Endothelial cell of umbilical vein (primary cell): ENCODE measurements around the gene CADPS. TPM values are rescaled to one million over a fixed set of nuclear protein-coding genes. Genes with fewer than 3 reads are reported as not detected.

Source experiments
- BruUV-seq: library from RNA; stranded (reverse); fragments of 400-500 nt; replicated peaks from 2 replicates; lab custom pipeline; 2021; lab: Mats Ljungman, UMichigan
- CTCF ChIA-PET: fragments of 300-600, 350-600 bp; sonication (Branson Sonifier 250); formaldehyde crosslinking; loops from one replicate; lab custom pipeline; 2021; ENCODE audit warnings: antibody characterized with exemption, inconsistent platforms; lab: Charles Lee
- POLR2A ChIA-PET: fragments of 300-600, 350-600 bp; sonication (Branson Sonifier 250); formaldehyde crosslinking; loops from one replicate; lab custom pipeline; 2021; ENCODE audit warnings: antibody characterized with exemption, inconsistent platforms; lab: Charles Lee
- DNase-seq: peaks from one replicate; pipeline ENCODE4 v3.0.0-alpha.2; 2011; ENCODE audit warnings: low read depth, low spot score
- FAIRE-seq: peaks from 2 replicates; lab custom pipeline; 2011; peaks lifted over from hg19 to GRCh38; lab: Jason Lieb, UNC
- H2AFZ ChIP-seq: 2 replicates; pipeline ENCODE4 v1.6.0; 2012; ENCODE audit warnings: low read depth, low read length, control low read depth, inconsistent platforms
- H3K27ac ChIP-seq: 2 replicates; pipeline ENCODE4 v1.5.1; 2011; ENCODE audit warnings: low read depth, mild to moderate bottlenecking, control low read depth, low read length, moderate library complexity; ENCODE audit not compliant: insufficient read depth
- H3K27me3 ChIP-seq, 2 experiments: 2 replicates each; pipeline versions ENCODE4 v1.6.0 to v1.6.1; 2011; ENCODE audit warnings: low read length in 2 of 2, mixed read lengths in 1 of 2; ENCODE audit not compliant: control insufficient read depth in 2 of 2, insufficient read depth in 2 of 2
- H3K36me3 ChIP-seq, 2 experiments: 2 replicates in 1 of 2; 3 replicates in 1 of 2; pipeline ENCODE4 v1.5.1; 2011; ENCODE audit warnings: low read length in 2 of 2, mild to moderate bottlenecking in 1 of 2, moderate library complexity in 1 of 2; ENCODE audit not compliant: control insufficient read depth in 2 of 2, insufficient read depth in 2 of 2; ENCODE audit errors: extremely low read depth in 1 of 2
- H3K4me1 ChIP-seq: 3 replicates; pipeline ENCODE4 v1.5.1; 2011; ENCODE audit warnings: mild to moderate bottlenecking, low read length; ENCODE audit not compliant: control insufficient read depth, insufficient read depth; ENCODE audit errors: extremely low read depth
- H3K4me2 ChIP-seq: 2 replicates; pipeline ENCODE4 v1.6.1; 2011; ENCODE audit warnings: low read length, control low read depth, mixed read lengths; ENCODE audit not compliant: insufficient read depth
- H3K4me3 ChIP-seq, 3 experiments: fragments of 200-600 bp in 1 of 3; sonication (generic), shearing (Covaris generic) in 1 of 3; replicated peaks in 1 of 3; 2 replicates each; pipeline ENCODE4 v1.5.1; 2011 to 2016; ENCODE audit warnings: control low read depth in 3 of 3, low read length in 3 of 3, mild to moderate bottlenecking in 2 of 3, inconsistent platforms in 1 of 3, low read depth in 1 of 3, moderate library complexity in 1 of 3; ENCODE audit not compliant: insufficient read depth in 1 of 3
- H3K79me2 ChIP-seq: 2 replicates; pipeline ENCODE4 v1.6.0; 2012; ENCODE audit warnings: low read length, inconsistent platforms; ENCODE audit not compliant: control insufficient read depth, insufficient read depth
- H3K9ac ChIP-seq: replicated peaks from 2 replicates; pipeline ENCODE3; 2011; ENCODE audit warnings: low read length, control low read depth; ENCODE audit not compliant: insufficient read depth; ENCODE audit errors: extremely low read depth
- H3K9me1 ChIP-seq: replicated peaks from 3 replicates; pipeline ENCODE4 v1.6.0; 2011; ENCODE audit warnings: mild to moderate bottlenecking, low read length; ENCODE audit not compliant: control insufficient read depth, insufficient read depth; ENCODE audit errors: extremely low read depth
- H3K9me3 ChIP-seq: replicated peaks from 2 replicates; pipeline ENCODE4 v1.5.1; 2012; ENCODE audit warnings: low read length, inconsistent platforms; ENCODE audit not compliant: control insufficient read depth, insufficient read depth
- H4K20me1 ChIP-seq: replicated peaks from 2 replicates; pipeline ENCODE3; 2011; ENCODE audit warnings: mild to moderate bottlenecking, low read length; ENCODE audit not compliant: control insufficient read depth, insufficient read depth; ENCODE audit errors: extremely low read depth
- CTCF ChIP-seq, 2 donors: IDR thresholded peaks; 1 replicate in 1 of 2; 2 replicates in 1 of 2; pipeline ENCODE4 v1.5.1; 2011; ENCODE audit warnings: low read length in 2 of 2, mild to moderate bottlenecking in 2 of 2, moderate library complexity in 2 of 2, control low read depth in 1 of 2, inconsistent platforms in 1 of 2, low read depth in 1 of 2; ENCODE audit not compliant: insufficient read depth in 1 of 2; ENCODE audit errors: extremely low read depth in 1 of 2
- EZH2 ChIP-seq: IDR thresholded peaks from 2 replicates; pipeline ENCODE4 v1.6.1; 2012; ENCODE audit warnings: borderline replicate concordance, low read depth, mild to moderate bottlenecking, moderate library complexity, low read length, inconsistent platforms; ENCODE audit not compliant: severe bottlenecking
- FOS ChIP-seq: IDR thresholded peaks from 2 replicates; pipeline ENCODE4 v1.6.1; 2011; ENCODE audit warnings: mild to moderate bottlenecking, low read length, moderate library complexity, borderline replicate concordance; ENCODE audit not compliant: insufficient read depth
- GATA2 ChIP-seq: IDR thresholded peaks from 2 replicates; pipeline ENCODE4 v1.7.0; 2011; ENCODE audit warnings: low read depth, mild to moderate bottlenecking, moderate library complexity, mixed read lengths, low read length; ENCODE audit not compliant: insufficient read length, insufficient read depth
- JUN ChIP-seq: IDR thresholded peaks from 2 replicates; pipeline ENCODE4 v1.6.1; 2011; ENCODE audit warnings: borderline replicate concordance, low read depth; ENCODE audit not compliant: insufficient read length, insufficient read depth
- MAX ChIP-seq: IDR thresholded peaks from 2 replicates; pipeline ENCODE4 v1.6.1; 2011; ENCODE audit not compliant: insufficient read depth, insufficient read length
- MYC ChIP-seq: IDR thresholded peaks from one replicate; pipeline ENCODE4 v1.6.1; 2011; ENCODE audit warnings: mild to moderate bottlenecking, low read depth, low read length
- POLR2A ChIP-seq: IDR thresholded peaks from 2 replicates; pipeline ENCODE4 v1.6.1; 2012; ENCODE audit warnings: low read depth, mild to moderate bottlenecking, control low read depth, low read length
- POLR2AphosphoS5 ChIP-seq: IDR thresholded peaks from 2 replicates; pipeline ENCODE4 v1.6.1; 2012; ENCODE audit warnings: low read depth, mild to moderate bottlenecking, control low read depth, low read length, moderate library complexity; ENCODE audit not compliant: insufficient read depth
- dilution Hi-C: fragments of 300-500 bp; cut with MboI; formaldehyde crosslinking; loops from one replicate; pipeline ENCODE4 v1.15.0; 2019; ENCODE audit warnings: low sequenced_read_pairs; ENCODE audit not compliant: extremely low pct_ligation_motif_present
- intact Hi-C: fragments of 100-400 bp; cut with micrococcal nuclease; formaldehyde crosslinking; loops from one replicate; pipeline ENCODE4 v1.10.0; 2022
- polyA plus RNA-seq, 4 experiments: library from polyadenylated mRNA; depleted of rRNA in 3 of 4; stranded (reverse) in 3 of 4; unstranded in 1 of 4; fragments of >200 nt; gene quantifications; 2 replicates each; pipeline versions ENCODE4 v1.2.1 to v1.2.3, GENCODE V29; 2011 to 2012; ENCODE audit warnings: missing spikeins in 1 of 4
- total RNA-seq: library from RNA; stranded (reverse); gene quantifications from 2 replicates; pipeline ENCODE4 v1.2.3, GENCODE V29; 2021

CADPS gene
- total and polyA plus RNA-seq, 2 donors (not counting 3 experiments of a cell fraction or from before 2014, with no cell fraction given), result not detected

- Histone ChIP-seq H3K27me3 (no peaks in the 10 kb centered on the region), H3K4me2 (no peak overlapping the region), H3K9me3 (no peaks in the 10 kb centered on the region), H3K27ac (no peak overlapping the region), H4K20me1 (no peaks in the 10 kb centered on the region), H3K4me1 (peaks cover 5% of the 10 kb centered on the region), H2AFZ (no peak overlapping the region), H3K4me3 (no peak overlapping the region), H3K79me2 (no peaks in the 10 kb centered on the region), H3K36me3 (no peaks in the 10 kb centered on the region), H3K9me1 (no peaks in the 10 kb centered on the region), H3K9ac (no peak overlapping the region)
- dilution Hi-C loops, result no loop called here
- TF ChIP-seq CTCF (IDR thresholded peaks at IDR 0.05; ENCODE audit: extremely low read depth in 1 of 2, insufficient read depth in 1 of 2, low read depth in 1 of 2, low read length in 2 of 2) (no peak), POLR2A (no peak), GATA2 (no peak), FOS (no peak), POLR2AphosphoS5 (no peak), MAX (no peak), JUN (no peak), EZH2 (no peak), MYC (no peak)
- ChIA-PET POLR2A (no interaction called here), CTCF (interaction anchor here (0.6 to 1.3 kb wide), 3 partner anchors 15 to 54 kb away, joined by 3 read pairs; no protein-coding TSS in a partner anchor)
- FAIRE-seq (no peak), DNase-seq (no peak)
- intact Hi-C loops, result no loop called here
- no TSS peak for BruUV-seq
Measured at GRCh38 chr3:62556121-62556815, 318.9 kb downstream of the CADPS start.
